Gastrocnemius medialis (tissue), 4 donors: ENCODE measurements around the gene SERPINB1. TPM values are rescaled to one million over a fixed set of nuclear protein-coding genes. Genes with fewer than 3 reads are reported as not detected.
"Not testable (repeated sequence)": the region's sequence is repeated elsewhere in the genome, so short reads cannot be mapped to it uniquely, and the experiment has no call there.

ENCODE experiments used
- ATAC-seq, 2 donors: fragments of 150-250 bp; one replicate each; pipeline ENCODE4 v1.9.1; 2016
- DNase-seq, 2 donors: peaks; one replicate each; pipeline ENCODE4 v3.0.0-alpha.2; 2019
- H3K27ac ChIP-seq, 4 donors: fragments of 200-600 bp; sonication (generic); 1 replicate in 1 of 4; 2 replicates in 3 of 4; pipeline ENCODE4 v1.5.1; 2016 to 2018; ENCODE audit warnings: mild to moderate bottlenecking in 2 of 4, moderate library complexity in 1 of 4
- H3K27me3 ChIP-seq, 3 donors: fragments of 200-600 bp; sonication (generic) in 2 of 3; 1 replicate in 1 of 3; 2 replicates in 2 of 3; pipeline versions ENCODE4 v1.5.1 to v1.6.0; 2016 to 2019; ENCODE audit warnings: mild to moderate bottlenecking in 1 of 3, moderate library complexity in 1 of 3
- H3K36me3 ChIP-seq, 2 donors: fragments of 200-600 bp; sonication (generic) in 1 of 2; one replicate each; pipeline ENCODE4 v1.5.1; 2017 to 2018
- H3K4me1 ChIP-seq, 2 donors: fragments of 200-600 bp; sonication (generic) in 1 of 2; one replicate each; pipeline ENCODE4 v1.5.1; 2016 to 2017; ENCODE audit warnings: mild to moderate bottlenecking in 2 of 2
- H3K4me3 ChIP-seq, 4 donors: fragments of 200-600 bp; sonication (generic) in 3 of 4; 1 replicate in 1 of 4; 2 replicates in 3 of 4; pipeline ENCODE4 v1.5.1; 2016 to 2019; ENCODE audit warnings: mild to moderate bottlenecking in 2 of 4
- H3K9me3 ChIP-seq, 3 donors: fragments of 200-600 bp; sonication (generic) in 2 of 3; 1 replicate in 1 of 3; 2 replicates in 2 of 3; pipeline ENCODE4 v1.5.1; 2016 to 2019
- POLR2A ChIP-seq, 2 donors: fragments of 450-650 bp; IDR thresholded peaks; one replicate each; pipeline ENCODE4 v1.6.1; 2017; ENCODE audit warnings: antibody characterized with exemption in 2 of 2, mild to moderate bottlenecking in 2 of 2, moderate library complexity in 2 of 2
- in situ Hi-C, 4 donors: fragments of 200-750 bp; cut with MboI; loops; one replicate each; pipeline versions ENCODE4 v1.15.0 to v1.8.0; 2017; ENCODE audit warnings: low sequenced_read_pairs in 4 of 4
- intact Hi-C: fragments of 100-400 bp; cut with DNase I; formaldehyde crosslinking; loops from one replicate; pipeline ENCODE4 v1.15.1; 2023; ENCODE audit warnings: low total_unique reads
- total RNA-seq, 4 donors: library from RNA; depleted of rRNA; stranded (reverse); fragments of >200 nt; gene quantifications; one replicate each; pipeline versions ENCODE4 v1.1.0 to v1.2.3, GENCODE V29; 2016
- TF ChIP-seq, protein P1 (sequence below), 5 experiments: fragments of 450-650 bp in 3 of 5; fragments of 200-600 bp in 2 of 5; sonication (generic) in 2 of 5; IDR thresholded peaks in 4 of 5; conservative IDR thresholded peaks in 1 of 5; 1 replicate in 4 of 5; 2 replicates in 1 of 5; pipeline ENCODE4 v1.5.1; 2016 to 2019; ENCODE audit warnings: antibody characterized with exemption in 5 of 5, mild to moderate bottlenecking in 3 of 5, moderate library complexity in 3 of 5

SERPINB1 gene
- total RNA-seq, 4 donors from 2014 or later, result 14.0 to 29.9 (median 24.9) TPM

DNA sequence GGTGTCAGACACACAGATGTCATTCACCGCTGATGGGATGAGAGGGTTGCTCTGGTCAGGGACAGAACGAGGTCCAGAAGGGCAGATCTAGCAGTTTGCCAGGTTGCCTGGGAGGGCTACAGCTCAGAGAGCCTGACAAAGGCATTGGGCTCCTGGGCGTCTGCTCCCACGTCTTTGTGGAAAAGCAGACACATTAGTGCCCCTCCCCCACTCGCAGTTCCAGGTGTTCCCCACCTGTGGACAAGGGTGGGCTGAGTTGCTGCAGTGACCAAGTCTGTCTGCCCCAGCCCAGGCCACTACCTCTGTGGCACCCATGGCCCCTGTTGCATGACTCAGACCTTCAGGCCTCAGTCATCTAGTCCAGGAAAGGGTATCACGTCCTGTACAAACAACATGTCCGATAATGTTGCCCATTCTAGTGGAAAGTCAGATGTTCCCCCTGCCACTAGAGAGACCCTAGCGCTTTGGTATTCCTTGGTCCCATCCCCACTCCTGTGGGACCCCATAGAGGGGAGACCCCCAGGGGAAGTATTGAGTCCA, 39.1 kb downstream of the SERPINB1 start:
- intact Hi-C loops, result no loop called here
- in situ Hi-C loops, result no loop called here
- Histone ChIP-seq H3K27ac (no peak overlapping the region), H3K27me3 (no peaks in the 10 kb centered on the region), H3K9me3 (no peaks in the 10 kb centered on the region), H3K4me1 (peaks cover 11 to 18% of the 10 kb centered on the region in 2 donors), H3K4me3 (no peak overlapping the region), H3K36me3 (no peaks in the 10 kb centered on the region)
- ATAC-seq, result no peak
- TF ChIP-seq, protein P1, sequence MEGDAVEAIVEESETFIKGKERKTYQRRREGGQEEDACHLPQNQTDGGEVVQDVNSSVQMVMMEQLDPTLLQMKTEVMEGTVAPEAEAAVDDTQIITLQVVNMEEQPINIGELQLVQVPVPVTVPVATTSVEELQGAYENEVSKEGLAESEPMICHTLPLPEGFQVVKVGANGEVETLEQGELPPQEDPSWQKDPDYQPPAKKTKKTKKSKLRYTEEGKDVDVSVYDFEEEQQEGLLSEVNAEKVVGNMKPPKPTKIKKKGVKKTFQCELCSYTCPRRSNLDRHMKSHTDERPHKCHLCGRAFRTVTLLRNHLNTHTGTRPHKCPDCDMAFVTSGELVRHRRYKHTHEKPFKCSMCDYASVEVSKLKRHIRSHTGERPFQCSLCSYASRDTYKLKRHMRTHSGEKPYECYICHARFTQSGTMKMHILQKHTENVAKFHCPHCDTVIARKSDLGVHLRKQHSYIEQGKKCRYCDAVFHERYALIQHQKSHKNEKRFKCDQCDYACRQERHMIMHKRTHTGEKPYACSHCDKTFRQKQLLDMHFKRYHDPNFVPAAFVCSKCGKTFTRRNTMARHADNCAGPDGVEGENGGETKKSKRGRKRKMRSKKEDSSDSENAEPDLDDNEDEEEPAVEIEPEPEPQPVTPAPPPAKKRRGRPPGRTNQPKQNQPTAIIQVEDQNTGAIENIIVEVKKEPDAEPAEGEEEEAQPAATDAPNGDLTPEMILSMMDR (IDR thresholded peaks at IDR 0.05 in 4 of 5, conservative IDR thresholded peaks at IDR 0.05 in 1 of 5), result no peak
- TF ChIP-seq POLR2A (IDR thresholded peaks at IDR 0.05), result no peak
- DNase-seq, result no peak

DNA sequence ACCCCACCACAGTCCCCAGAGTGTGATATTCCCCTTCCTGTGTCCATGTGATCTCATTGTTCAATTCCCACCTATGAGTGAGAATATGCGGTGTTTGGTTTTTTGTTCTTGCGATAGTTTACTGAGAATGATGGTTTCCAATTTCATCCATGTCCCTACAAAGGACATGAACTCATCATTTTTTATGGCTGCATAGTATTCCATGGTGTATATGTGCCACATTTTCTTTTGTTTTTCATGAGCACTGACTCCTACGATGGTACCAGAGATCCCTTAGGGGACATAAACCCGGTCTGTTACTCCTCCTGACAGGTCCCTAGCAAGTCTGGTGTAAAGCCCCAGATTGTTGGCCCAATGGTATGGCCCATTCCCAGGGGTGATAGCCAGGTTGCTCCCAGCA, 40.0 kb downstream of the SERPINB1 start:
- H3K4me1 ChIP-seq, result peaks cover 2 to 16% of the 10 kb centered on the region in 2 donors
- not testable (repeated sequence) for H3K27ac ChIP-seq, ATAC-seq

DNA sequence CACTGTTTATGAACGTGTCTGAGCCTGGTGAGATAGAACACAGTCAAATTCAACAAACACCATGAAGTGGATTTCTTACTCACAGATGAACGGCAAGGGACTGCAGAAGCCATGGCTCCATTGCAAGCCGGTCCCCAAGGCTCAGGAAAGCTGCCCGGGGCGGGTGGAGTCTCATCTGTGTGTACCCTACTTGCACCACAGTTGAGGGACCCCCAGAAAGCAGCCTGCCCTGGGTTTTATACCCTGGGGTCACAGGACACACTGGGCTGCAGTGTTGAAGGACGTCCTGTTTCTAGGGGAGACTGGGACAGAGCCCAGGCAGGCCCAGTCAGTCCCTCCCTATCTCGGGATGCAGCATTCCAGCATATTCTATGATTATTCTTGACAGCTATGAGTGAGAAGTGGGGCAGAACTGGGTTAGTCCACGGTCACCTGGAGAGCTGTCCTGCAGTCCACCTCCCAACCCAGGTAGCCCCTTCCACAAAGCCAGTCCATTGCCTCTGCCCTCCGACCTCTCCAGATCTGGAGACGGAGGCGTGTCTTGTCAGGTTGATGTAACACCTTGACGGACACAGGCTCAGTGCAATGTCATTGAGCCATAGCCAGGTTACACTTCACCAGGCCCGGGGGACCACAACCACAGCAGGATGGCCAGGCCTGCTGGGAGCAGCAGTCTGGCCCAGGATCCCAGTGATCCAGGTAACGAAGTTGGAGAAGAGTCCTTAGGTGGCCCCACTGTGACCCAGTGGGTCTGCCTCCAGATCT, 40.9 kb downstream of the SERPINB1 start:
- Histone ChIP-seq H3K27ac (no peak overlapping the region), H3K27me3 (no peaks in the 10 kb centered on the region), H3K9me3 (no peaks in the 10 kb centered on the region), H3K4me1 (peaks cover 0 to 12% of the 10 kb centered on the region in 2 donors), H3K4me3 (no peak overlapping the region), H3K36me3 (no peaks in the 10 kb centered on the region)
- DNase-seq (no peak), ATAC-seq (no peak)
- TF ChIP-seq, protein P1 (IDR thresholded peaks at IDR 0.05 in 4 of 5, conservative IDR thresholded peaks at IDR 0.05 in 1 of 5), result no peak
- no peak for TF ChIP-seq POLR2A (IDR thresholded peaks at IDR 0.05)
- in situ Hi-C loops (no loop called here), intact Hi-C loops (no loop called here)

More for the DNA sequence above, 40.0 kb downstream of the SERPINB1 start:
- H3K36me3 ChIP-seq, intact Hi-C loops, H3K4me3 ChIP-seq, H3K9me3 ChIP-seq, in situ Hi-C loops, DNase-seq, H3K27me3 ChIP-seq: not testable (repeated sequence)

DNA sequence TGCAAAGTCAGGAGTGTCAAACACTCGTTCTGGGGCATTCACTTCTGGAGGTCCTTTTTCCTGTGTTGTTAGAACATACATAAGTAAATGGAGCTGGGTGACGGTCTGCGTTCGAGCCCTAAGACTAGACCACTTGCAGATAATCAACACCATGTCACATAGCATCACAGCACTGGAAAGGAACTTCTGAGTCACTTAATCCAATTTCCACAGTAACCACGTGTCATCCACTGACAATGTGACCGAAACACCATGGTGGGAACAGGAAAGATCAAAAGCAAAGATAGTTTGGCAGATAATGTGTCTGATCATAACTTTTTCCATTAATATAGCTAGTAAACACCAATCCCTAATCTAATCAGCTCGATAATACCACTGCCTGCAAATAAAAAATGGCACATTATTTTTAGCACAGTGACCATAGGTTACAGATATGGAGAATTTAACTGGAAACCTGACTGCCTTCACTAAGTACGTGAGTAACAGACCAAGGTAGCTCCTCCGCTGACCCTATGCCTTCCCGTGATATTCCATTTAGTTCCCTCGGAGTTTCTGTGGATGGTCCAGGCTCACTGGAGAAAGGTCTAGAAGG, 41.6 kb downstream of the SERPINB1 start:
- intact Hi-C loops (no loop called here), in situ Hi-C loops (loop anchor here in 3 of 4 donors (10.0 kb wide), 1 partner anchor 45 kb away; the partner anchor contains the start of gene SERPINB1 (in 3 of the 3))
- ATAC-seq (peak in 1 of 2 donors; percentile 72), DNase-seq (no peak)
- H3K36me3 ChIP-seq, result no peaks in the 10 kb centered on the region
- no peaks in the 10 kb centered on the region for H3K9me3 ChIP-seq
- H3K27ac ChIP-seq, result no peak overlapping the region
- no peaks in the 10 kb centered on the region for H3K27me3 ChIP-seq
- peaks cover 0 to 12% of the 10 kb centered on the region in 2 donors for H3K4me1 ChIP-seq
- no peak overlapping the region for H3K4me3 ChIP-seq
- TF ChIP-seq POLR2A (IDR thresholded peaks at IDR 0.05), result no peak
- TF ChIP-seq, protein P1 (IDR thresholded peaks at IDR 0.05 in 4 of 5, conservative IDR thresholded peaks at IDR 0.05 in 1 of 5), result no peak

DNA sequence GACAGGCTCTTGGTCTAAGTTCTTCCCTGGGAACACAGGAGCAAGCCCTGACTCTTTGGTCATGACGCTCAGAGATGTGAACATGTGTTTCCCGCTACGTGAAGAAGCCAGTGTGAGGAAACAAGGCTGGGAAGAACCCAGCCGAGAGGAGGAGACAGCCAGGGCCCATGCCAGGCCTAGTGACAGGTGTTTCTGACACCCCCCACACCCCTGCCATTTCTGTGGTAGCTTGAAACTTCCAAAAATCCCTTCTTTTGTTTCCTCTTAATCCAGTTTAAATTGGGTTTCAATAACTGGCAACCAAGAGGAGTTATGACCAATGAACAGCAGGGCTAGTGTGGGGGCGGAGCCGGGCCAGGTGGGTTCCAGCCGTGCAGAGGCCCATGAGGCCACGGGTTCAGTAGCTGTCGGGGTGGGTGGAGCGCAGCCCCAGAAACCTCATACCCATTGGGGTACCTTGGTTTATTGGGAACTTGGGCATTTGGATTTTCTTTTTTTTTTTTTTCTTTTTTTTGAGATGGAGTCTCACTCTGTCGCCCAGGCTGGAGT, 43.0 kb downstream of the SERPINB1 start:
- DNase-seq (no peak), ATAC-seq (no peak)
- H3K4me3 ChIP-seq, result no peak overlapping the region
- in situ Hi-C loops, result loop anchor here in 3 of 4 donors (10.0 kb wide), 1 partner anchor 46 kb away; the partner anchor contains the start of gene SERPINB1 (in 3 of the 3)
- H3K4me1 ChIP-seq, result peaks cover 0 to 16% of the 10 kb centered on the region in 2 donors
- no peak overlapping the region for H3K27ac ChIP-seq
- H3K36me3 ChIP-seq, result no peaks in the 10 kb centered on the region
- H3K27me3 ChIP-seq, result no peaks in the 10 kb centered on the region
- H3K9me3 ChIP-seq, result no peaks in the 10 kb centered on the region
- intact Hi-C loops, result no loop called here
- no peak for TF ChIP-seq POLR2A (IDR thresholded peaks at IDR 0.05)
- TF ChIP-seq, protein P1 (IDR thresholded peaks at IDR 0.05 in 4 of 5, conservative IDR thresholded peaks at IDR 0.05 in 1 of 5), result no peak
